GM23338 (cell line): ENCODE results near the gene MYOF. TPM values are rescaled to one million over a fixed set of nuclear protein-coding genes. Genes with fewer than 3 reads are reported as not detected.

ENCODE experiments used
- ATAC-seq: fragments of 200-7000 bp; cut with Tn5 transposase; 3 replicates; pipeline ENCODE4 v1.9.1; 2020
- DNase-seq: peaks from one replicate; pipeline ENCODE4 v3.0.0-alpha.2; 2015; ENCODE audit warnings: low spot score
- H2AFZ ChIP-seq: fragments of 200-600 bp; sonication (generic); 2 replicates; pipeline ENCODE4 v1.8.0; 2016; ENCODE audit warnings: antibody characterized with exemption, mild to moderate bottlenecking, moderate library complexity
- H3F3A ChIP-seq: fragments of 200-600 bp; sonication (generic); replicated peaks from 2 replicates; pipeline ENCODE4 v1.8.0; 2017; ENCODE audit warnings: antibody characterized with exemption, mixed run types, low read depth
- H3K27ac ChIP-seq: fragments of 200-600 bp; sonication (generic); 2 replicates; pipeline ENCODE4 v1.6.1; 2016; ENCODE audit warnings: low read depth
- H3K27me3 ChIP-seq: fragments of 200-600 bp; sonication (generic); 2 replicates; pipeline ENCODE4 v1.8.0; 2016; ENCODE audit warnings: mild to moderate bottlenecking, mixed run types, moderate library complexity; ENCODE audit not compliant: insufficient read depth
- H3K36me3 ChIP-seq: fragments of 200-600 bp; sonication (generic); 2 replicates; pipeline ENCODE4 v1.8.0; 2016; ENCODE audit warnings: mild to moderate bottlenecking; ENCODE audit not compliant: insufficient read depth
- H3K4me1 ChIP-seq: fragments of 200-600 bp; sonication (generic); 2 replicates; pipeline ENCODE4 v1.8.0; 2016; ENCODE audit warnings: mild to moderate bottlenecking, moderate library complexity; ENCODE audit not compliant: insufficient read depth
- H3K4me2 ChIP-seq: fragments of 200-600 bp; sonication (generic); 2 replicates; pipeline ENCODE4 v1.7.1; 2017; ENCODE audit warnings: mixed run types
- H3K4me3 ChIP-seq: fragments of 200-600 bp; sonication (generic); 2 replicates; pipeline ENCODE4 v1.6.1; 2016; ENCODE audit warnings: mixed run types
- H3K79me2 ChIP-seq: fragments of 200-600 bp; sonication (generic); replicated peaks from 2 replicates; pipeline ENCODE4 v1.8.0; 2017; ENCODE audit warnings: mild to moderate bottlenecking; ENCODE audit not compliant: insufficient read depth
- H3K9me2 ChIP-seq: fragments of 200-600 bp; sonication (generic); 2 replicates; pipeline ENCODE4 v1.8.0; 2017; ENCODE audit not compliant: insufficient read depth
- H4K20me1 ChIP-seq: fragments of 200-600 bp; sonication (generic); replicated peaks from 2 replicates; pipeline ENCODE4 v1.8.0; 2017; ENCODE audit warnings: mild to moderate bottlenecking; ENCODE audit not compliant: insufficient read depth
- H3K27ac Mint-ChIP-seq: 2 replicates; pipeline ENCODE4 v1.8.0; 2020; ENCODE audit warnings: inconsistent platforms, mild to moderate bottlenecking, moderate library complexity, mixed read lengths
- H3K27me3 Mint-ChIP-seq: 3 replicates; pipeline ENCODE4 v1.8.0; 2022; ENCODE audit warnings: low read depth, mild to moderate bottlenecking, moderate library complexity, mixed read lengths, inconsistent platforms; ENCODE audit not compliant: insufficient read depth, poor library complexity
- H3K36me3 Mint-ChIP-seq: 3 replicates; pipeline ENCODE4 v1.8.0; 2021; ENCODE audit warnings: low read depth, mild to moderate bottlenecking, inconsistent platforms, moderate library complexity, mixed read lengths
- H3K4me1 Mint-ChIP-seq: 3 replicates; pipeline ENCODE4 v1.8.0; 2020; ENCODE audit warnings: mild to moderate bottlenecking, inconsistent platforms, mixed read lengths
- H3K4me3 Mint-ChIP-seq: 3 replicates; pipeline ENCODE4 v1.8.0; 2021; ENCODE audit warnings: moderate library complexity, mild to moderate bottlenecking, inconsistent platforms, mixed read lengths
- H3K9me3 Mint-ChIP-seq: 3 replicates; pipeline ENCODE4 v1.8.0; 2020; ENCODE audit warnings: moderate library complexity, mild to moderate bottlenecking, inconsistent platforms, mixed read lengths
- ETS1 ChIP-seq: IDR thresholded peaks from 2 replicates; pipeline ENCODE4 v1.6.1; 2016; ENCODE audit warnings: antibody characterized with exemption
- EZH2phosphoT487 ChIP-seq: fragments of 200-600 bp; sonication (generic); IDR thresholded peaks from one replicate; pipeline ENCODE4 v1.8.1; 2018; ENCODE audit warnings: antibody characterized with exemption; ENCODE audit not compliant: unreplicated experiment
- JUNB ChIP-seq: IDR thresholded peaks from one replicate; pipeline ENCODE4 v1.6.1; 2016; ENCODE audit warnings: antibody characterized with exemption; ENCODE audit not compliant: unreplicated experiment
- NANOG ChIP-seq: IDR thresholded peaks from 2 replicates; pipeline ENCODE4 v1.6.1; 2016; ENCODE audit warnings: antibody characterized with exemption, borderline replicate concordance
- POLR2AphosphoS5 ChIP-seq: IDR thresholded peaks from 2 replicates; pipeline ENCODE4 v1.6.1; 2016; ENCODE audit warnings: antibody characterized with exemption, low read depth
- REST ChIP-seq: IDR thresholded peaks from one replicate; pipeline ENCODE4 v1.6.1; 2018; ENCODE audit warnings: antibody characterized with exemption; ENCODE audit not compliant: unreplicated experiment
- STAT1 ChIP-seq: IDR thresholded peaks from one replicate; pipeline ENCODE4 v1.6.1; 2016; ENCODE audit warnings: antibody characterized with exemption; ENCODE audit not compliant: unreplicated experiment
- ZNF114 ChIP-seq: fragments of 250-450 bp; sonication (Bioruptor Pico); IDR thresholded peaks from 2 replicates; pipeline ENCODE4 v1.5.0; 2020; ENCODE audit warnings: mild to moderate bottlenecking, moderate library complexity
- ZNF331 ChIP-seq: fragments of 250-450 bp; sonication (Bioruptor Pico); IDR thresholded peaks from 2 replicates; pipeline ENCODE4 v1.5.0; 2020; ENCODE audit warnings: low read depth, mild to moderate bottlenecking, moderate library complexity
- ZNF462 ChIP-seq: fragments of 250-450 bp; sonication (Bioruptor Pico); IDR thresholded peaks from 2 replicates; pipeline ENCODE4 v1.5.0; 2020; ENCODE audit warnings: mild to moderate bottlenecking, moderate library complexity
- polyA plus RNA-seq: library from polyadenylated mRNA; unstranded; fragments of >200 nt; fragmentation: Nextera tagmentation; extraction: Ambion mirVana; gene quantifications from 2 replicates; pipeline ENCODE4 v1.2.1, GENCODE V29; 2016
- total RNA-seq: library from RNA; depleted of rRNA; stranded (reverse); fragments of >200 nt; shearing (Covaris generic); gene quantifications from 2 replicates; pipeline ENCODE4 v1.2.3, GENCODE V29; 2014
- TF ChIP-seq, protein P1 (sequence below), 2 experiments: fragments of 200-600 bp in 1 of 2; sonication (generic) in 1 of 2; conservative IDR thresholded peaks; 2 replicates each; pipeline versions ENCODE4 v1.5.1 to v1.6.1; 2016 to 2017; ENCODE audit warnings: antibody characterized with exemption in 2 of 2, low read depth in 2 of 2, mild to moderate bottlenecking in 2 of 2, moderate library complexity in 1 of 2

The MYOF gene
- total and polyA plus RNA-seq, 2 experiments from 2014 or later: 0.82 to 1.4 TPM

DNA sequence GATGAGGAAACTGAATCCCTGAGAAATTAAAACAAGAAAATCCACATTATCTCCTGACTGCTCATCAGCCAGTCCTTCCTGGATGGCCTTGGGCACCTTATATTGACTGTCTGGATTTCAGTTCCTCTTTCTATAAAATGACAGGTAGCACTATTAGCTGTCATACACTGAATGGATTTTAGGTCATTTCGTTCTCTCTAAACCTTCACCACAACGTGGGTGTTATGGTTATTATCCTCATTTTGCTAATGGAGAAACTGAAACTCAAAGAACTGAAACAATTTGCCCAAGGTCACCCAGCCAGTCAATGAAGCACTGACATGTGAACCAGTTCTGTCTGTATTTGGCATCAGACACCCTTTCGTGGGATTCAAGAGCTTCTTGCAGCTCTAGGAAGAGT lies 214.6 kb downstream of the MYOF start:
- Histone ChIP-seq H3K27me3 (no peaks in the 10 kb centered on the region), H3K9me2 (peaks cover 16% of the 10 kb centered on the region), H3K4me1 (peaks cover 25% of the 10 kb centered on the region), H3K79me2 (no peaks in the 10 kb centered on the region), H3K36me3 (peaks cover 4% of the 10 kb centered on the region; the same call in 1 of the 2 replicates), H3K4me2 (no peak overlapping the region), H2AFZ (no peak overlapping the region), H4K20me1 (no peaks in the 10 kb centered on the region), H3F3A (peaks cover 1% of the 10 kb centered on the region; the same call in 1 of the 2 replicates), H3K27ac (no peak overlapping the region), H3K4me3 (no peak overlapping the region)
- no peak for DNase-seq
- Mint-ChIP-seq H3K4me1 (peaks cover 17% of the 10 kb centered on the region), H3K36me3 (peaks cover 66% of the 10 kb centered on the region), H3K27me3 (peaks cover 14% of the 10 kb centered on the region), H3K9me3 (peaks cover 56% of the 10 kb centered on the region), H3K4me3 (no peak overlapping the region), H3K27ac (no peak overlapping the region)
- ATAC-seq: no peak
- TF ChIP-seq ZNF331: no peak
- TF ChIP-seq ETS1: no peak
- TF ChIP-seq JUNB: no peak
- TF ChIP-seq STAT1: no peak
- no peak for TF ChIP-seq POLR2AphosphoS5
- no peak for TF ChIP-seq ZNF114 (CRISPR knock-in tag)
- TF ChIP-seq ZNF462 (CRISPR knock-in tag): no peak
- no peak for TF ChIP-seq EZH2phosphoT487
- no peak for TF ChIP-seq NANOG
- TF ChIP-seq, protein P1, sequence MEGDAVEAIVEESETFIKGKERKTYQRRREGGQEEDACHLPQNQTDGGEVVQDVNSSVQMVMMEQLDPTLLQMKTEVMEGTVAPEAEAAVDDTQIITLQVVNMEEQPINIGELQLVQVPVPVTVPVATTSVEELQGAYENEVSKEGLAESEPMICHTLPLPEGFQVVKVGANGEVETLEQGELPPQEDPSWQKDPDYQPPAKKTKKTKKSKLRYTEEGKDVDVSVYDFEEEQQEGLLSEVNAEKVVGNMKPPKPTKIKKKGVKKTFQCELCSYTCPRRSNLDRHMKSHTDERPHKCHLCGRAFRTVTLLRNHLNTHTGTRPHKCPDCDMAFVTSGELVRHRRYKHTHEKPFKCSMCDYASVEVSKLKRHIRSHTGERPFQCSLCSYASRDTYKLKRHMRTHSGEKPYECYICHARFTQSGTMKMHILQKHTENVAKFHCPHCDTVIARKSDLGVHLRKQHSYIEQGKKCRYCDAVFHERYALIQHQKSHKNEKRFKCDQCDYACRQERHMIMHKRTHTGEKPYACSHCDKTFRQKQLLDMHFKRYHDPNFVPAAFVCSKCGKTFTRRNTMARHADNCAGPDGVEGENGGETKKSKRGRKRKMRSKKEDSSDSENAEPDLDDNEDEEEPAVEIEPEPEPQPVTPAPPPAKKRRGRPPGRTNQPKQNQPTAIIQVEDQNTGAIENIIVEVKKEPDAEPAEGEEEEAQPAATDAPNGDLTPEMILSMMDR (conservative IDR thresholded peaks at IDR 0.05; ENCODE audit: low read depth in 2 of 2): no peak
- TF ChIP-seq REST: no peak
